Aorta (tissue), 5 donors: ENCODE measurements around the gene CYTH4. TPM values are rescaled to one million over a fixed set of nuclear protein-coding genes. Genes with fewer than 3 reads are reported as not detected.

Experiments used
- ATAC-seq: fragments of 200-7000 bp; cut with Tn5 transposase; one replicate; pipeline ENCODE4 v1.9.1; 2022; ENCODE audit warnings: moderate library complexity; ENCODE audit not compliant: low FRiP score
- DNase-seq, 2 donors: peaks; one replicate each; pipeline ENCODE4 v3.0.0-alpha.2; 2020
- H3K27ac ChIP-seq, 2 donors: one replicate each; pipeline ENCODE4 v1.5.1; 2013; ENCODE audit warnings: low read length in 2 of 2, mild to moderate bottlenecking in 2 of 2, moderate library complexity in 2 of 2, control low read depth in 1 of 2, inconsistent platforms in 1 of 2, low read depth in 1 of 2
- H3K27me3 ChIP-seq, 2 donors: one replicate each; pipeline ENCODE4 v1.6.1; 2013; ENCODE audit warnings: control low read depth in 1 of 2, low read length in 1 of 2, mild to moderate bottlenecking in 1 of 2, moderate library complexity in 1 of 2; ENCODE audit not compliant: insufficient read depth in 2 of 2, control insufficient read depth in 1 of 2
- H3K36me3 ChIP-seq, 2 donors: one replicate each; pipeline ENCODE4 v1.6.1; 2013; ENCODE audit warnings: control low read depth in 1 of 2, low read length in 1 of 2, mild to moderate bottlenecking in 1 of 2; ENCODE audit not compliant: insufficient read depth in 2 of 2, control insufficient read depth in 1 of 2
- H3K4me1 ChIP-seq, 2 donors: one replicate each; pipeline ENCODE4 v1.6.1; 2013; ENCODE audit warnings: low read length in 2 of 2, control low read depth in 1 of 2, mild to moderate bottlenecking in 1 of 2, moderate library complexity in 1 of 2; ENCODE audit not compliant: insufficient read depth in 2 of 2, control insufficient read depth in 1 of 2
- H3K4me3 ChIP-seq, 2 donors: one replicate each; pipeline ENCODE4 v1.5.1; 2013; ENCODE audit warnings: low read length in 2 of 2, control low read depth in 1 of 2, mild to moderate bottlenecking in 1 of 2
- H3K9me3 ChIP-seq: one replicate; pipeline ENCODE4 v1.6.1; 2013; ENCODE audit warnings: mild to moderate bottlenecking, low read length; ENCODE audit not compliant: control insufficient read depth
- WGBS, 2 donors: extraction: QIAGEN DNeasy Blood & Tissue Kit; methylation state at CpG; one replicate each; pipeline ENCODE4 v1.1.7; 2013; 5-methylcytosine and 5-hydroxymethylcytosine counted together
- intact Hi-C, 2 donors: fragments of 100-400 bp; cut with DNase I; formaldehyde crosslinking; loops; one replicate each; pipeline versions ENCODE4 v1.14.2 to v1.15.0; 2022
- polyA plus RNA-seq, 2 donors: library from polyadenylated mRNA; stranded (reverse); fragments of 200-250 nt; gene quantifications; one replicate each; pipeline ENCODE4 v1.2.3, GENCODE V29; 2013
- total RNA-seq, 2 donors: library from RNA; stranded (reverse); fragmentation: NEBNext Ultra II Directional; extraction: Animal tissue kit (Norgen Biotek cat#: 25700); gene quantifications; one replicate each; pipeline ENCODE4 v1.2.1, GENCODE V29; 2021
- donor health status: healthy with polysubstance abuse.
- donor health status: Bipolar disorder and iron deficiency.
- donor health status: DM: no; HTN: no; CAD: no.
- donor health status: DM: no; HTN: no; CAD: no.
- donor health status: DM: yes; HTN: yes; CAD: no.

Gene CYTH4
- total and polyA plus RNA-seq, 4 donors = 4.5 to 68.7 (median 22.0) TPM

DNA sequence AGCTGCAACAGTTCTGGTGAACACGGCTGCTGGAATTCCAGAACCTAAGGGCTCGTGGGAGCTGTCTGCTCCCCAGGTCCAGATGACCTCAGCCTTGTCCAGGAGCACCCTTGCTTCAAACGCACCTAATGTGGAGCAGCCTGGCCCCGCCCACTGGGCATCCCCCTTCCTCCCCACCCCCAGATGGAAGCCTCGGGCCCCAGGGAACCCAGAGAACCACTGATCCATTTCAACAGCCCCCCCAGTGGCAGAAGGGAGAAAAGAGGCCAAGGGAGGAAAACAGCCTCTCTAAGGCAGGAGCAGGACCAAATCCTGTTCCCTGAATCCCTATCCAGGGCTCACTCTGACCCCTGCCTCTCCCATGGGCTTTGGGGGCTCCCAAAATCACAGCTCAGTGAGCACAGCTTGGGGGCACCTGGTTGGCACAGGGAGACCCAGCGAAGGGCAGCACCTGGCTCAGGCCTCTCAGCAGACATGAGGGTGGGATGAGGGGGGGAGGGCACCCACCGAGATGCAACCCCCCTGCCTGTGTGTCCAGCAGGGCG is 1.2 kb downstream of the CYTH4 start:
- no peak overlapping the region for H3K4me3 ChIP-seq
- intact Hi-C loops = no loop called here
- no peaks in the 10 kb centered on the region for H3K36me3 ChIP-seq
- H3K27me3 ChIP-seq = no peaks in the 10 kb centered on the region
- 45 to 46% methylated on average over 8 of the region's 8 CpGs for WGBS, 2 donors
- H3K9me3 ChIP-seq = peaks cover 1% of the 10 kb centered on the region
- DNase-seq = peak in 1 of 2 donors; percentile 72
- no peak overlapping the region for H3K27ac ChIP-seq
- ATAC-seq = no peak
- H3K4me1 ChIP-seq = no peaks in the 10 kb centered on the region

DNA sequence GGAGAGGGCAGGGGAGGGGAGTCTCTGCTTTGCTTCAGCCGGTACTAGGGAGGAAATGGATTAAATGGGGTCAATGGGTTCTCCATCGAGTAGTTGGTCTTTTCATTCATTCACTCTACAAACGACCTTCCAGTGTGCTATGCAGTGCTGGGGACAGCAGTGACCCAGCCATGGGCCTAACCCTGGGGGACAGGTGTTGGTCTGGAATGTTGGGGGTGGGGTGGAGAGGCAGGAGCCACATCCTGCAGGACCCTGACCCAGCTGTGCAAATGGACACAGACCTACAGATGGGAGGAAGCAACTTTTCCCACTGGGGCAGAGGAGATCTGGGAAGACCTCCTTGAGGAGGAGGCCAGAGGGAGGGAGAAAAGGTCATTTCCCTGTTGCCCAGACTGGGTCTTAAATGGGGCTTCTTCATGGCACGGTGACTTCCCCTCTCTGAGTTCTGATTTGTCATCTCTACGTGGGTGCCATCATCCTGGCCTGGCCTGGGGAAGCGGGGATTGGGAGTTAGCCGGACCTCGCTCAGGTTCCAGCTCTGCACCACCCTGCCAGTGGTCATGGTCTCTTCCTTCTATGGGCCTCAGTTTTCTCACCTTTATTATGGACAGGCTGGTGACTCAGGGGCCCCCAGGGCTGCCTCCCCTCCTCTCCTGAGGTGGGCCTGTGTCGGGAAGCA is 2.0 kb downstream of the CYTH4 start:
- H3K4me1 ChIP-seq = no peaks in the 10 kb centered on the region
- H3K4me3 ChIP-seq = no peak overlapping the region
- no peaks in the 10 kb centered on the region for H3K36me3 ChIP-seq
- 51 to 54% methylated on average over 9 of the region's 9 CpGs for WGBS, 2 donors
- H3K27me3 ChIP-seq = no peaks in the 10 kb centered on the region
- ATAC-seq = peak; percentile 3
- peaks cover 1% of the 10 kb centered on the region for H3K9me3 ChIP-seq
- no peak for DNase-seq
- no peak overlapping the region for H3K27ac ChIP-seq
- intact Hi-C loops = no loop called here

DNA sequence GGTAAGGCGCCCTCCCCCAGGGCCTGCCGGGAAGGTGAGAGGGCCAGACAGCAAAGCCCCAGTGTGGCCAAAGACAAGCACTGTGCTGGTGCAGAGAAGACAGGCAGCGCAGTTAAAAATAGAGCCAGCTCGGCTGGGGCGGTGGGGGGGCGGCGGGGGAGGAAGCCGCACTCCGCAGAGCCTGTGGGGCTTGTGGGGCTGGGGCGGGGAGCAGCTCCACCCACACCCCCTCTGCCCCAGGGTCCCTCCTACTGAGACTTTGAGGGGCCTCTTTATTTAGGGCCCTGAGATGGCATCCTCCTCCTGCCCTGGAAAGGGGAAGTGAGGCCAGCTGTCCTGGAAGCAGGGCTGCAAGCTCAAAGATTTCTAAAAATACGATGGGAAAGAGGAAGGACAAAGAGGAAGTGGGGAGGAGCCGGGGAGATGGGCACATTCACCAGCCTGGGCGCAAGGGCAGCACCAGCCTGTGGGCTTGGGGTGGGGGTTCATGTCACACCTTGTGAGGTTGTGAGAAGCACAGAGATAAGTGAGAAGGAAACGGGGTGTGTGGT is 2.6 kb downstream of the CYTH4 start:
- H3K4me3 ChIP-seq = no peak overlapping the region
- peaks cover 1% of the 10 kb centered on the region for H3K9me3 ChIP-seq
- H3K27ac ChIP-seq = no peak overlapping the region
- H3K4me1 ChIP-seq = no peaks in the 10 kb centered on the region
- intact Hi-C loops = no loop called here
- H3K27me3 ChIP-seq = no peaks in the 10 kb centered on the region
- no peaks in the 10 kb centered on the region for H3K36me3 ChIP-seq
- peak in 1 of 2 donors; percentile 88 for DNase-seq
- WGBS, 2 donors = 16 to 19% methylated on average over 13 to 14 of the region's 14 CpGs
- peak; percentile 62 for ATAC-seq

DNA sequence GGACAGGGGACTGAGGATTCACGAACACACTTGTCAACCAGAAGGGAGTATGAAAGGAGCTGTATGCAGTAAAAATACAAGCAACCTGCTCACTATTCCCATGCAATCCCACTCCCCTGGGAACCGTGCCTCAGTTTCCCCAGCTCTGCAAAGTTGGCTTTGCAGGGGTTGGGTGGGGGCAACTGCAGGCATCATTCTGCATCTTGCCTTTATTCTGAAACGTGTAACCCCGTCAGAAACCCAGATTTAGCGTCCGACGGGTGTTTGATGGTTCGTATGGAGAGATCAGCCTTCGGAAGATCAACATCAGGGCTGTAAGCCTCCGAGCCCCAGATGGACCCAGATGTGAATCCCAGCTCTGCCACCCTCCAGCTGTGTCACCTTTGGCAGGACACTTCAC is 3.6 kb downstream of the CYTH4 start:
- no peaks in the 10 kb centered on the region for H3K27me3 ChIP-seq
- H3K4me3 ChIP-seq = no peak overlapping the region
- WGBS, 2 donors = 83 to 84% methylated on average over 10 of the region's 10 CpGs
- no peak overlapping the region for H3K27ac ChIP-seq
- no peak for DNase-seq
- H3K4me1 ChIP-seq = no peaks in the 10 kb centered on the region
- intact Hi-C loops = no loop called here
- no peak for ATAC-seq
- H3K9me3 ChIP-seq = peaks cover under 1% of the 10 kb centered on the region
- H3K36me3 ChIP-seq = no peaks in the 10 kb centered on the region

DNA sequence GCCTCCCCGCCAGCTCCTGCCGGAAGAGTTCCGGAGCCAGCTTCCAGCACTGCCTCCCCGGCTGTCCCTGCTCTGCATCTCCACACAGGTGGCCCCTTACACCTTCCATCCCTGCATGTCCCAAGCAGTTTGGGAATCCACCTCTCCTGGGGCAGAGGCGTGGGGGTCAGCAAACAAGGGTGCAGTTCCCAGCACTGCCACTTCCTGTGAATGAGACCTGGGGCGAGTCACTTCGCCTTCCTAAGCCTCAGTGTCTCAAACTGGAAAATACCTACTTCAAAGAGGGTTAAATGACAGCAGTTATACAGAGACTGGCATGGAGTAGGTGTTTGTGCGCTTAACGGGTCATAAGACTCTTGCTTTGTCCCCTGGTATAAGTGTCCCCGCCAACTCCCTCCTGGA is 5.2 kb downstream of the CYTH4 start:
- Histone ChIP-seq H3K27ac (no peak overlapping the region), H3K27me3 (no peaks in the 10 kb centered on the region), H3K36me3 (no peaks in the 10 kb centered on the region), H3K4me3 (no peak overlapping the region), H3K9me3 (no peaks in the 10 kb centered on the region), H3K4me1 (no peaks in the 10 kb centered on the region)
- DNase-seq (no peak), ATAC-seq (no peak)
- WGBS, 2 donors = 81 to 83% methylated on average over 10 of the region's 10 CpGs
- intact Hi-C loops = no loop called here

DNA sequence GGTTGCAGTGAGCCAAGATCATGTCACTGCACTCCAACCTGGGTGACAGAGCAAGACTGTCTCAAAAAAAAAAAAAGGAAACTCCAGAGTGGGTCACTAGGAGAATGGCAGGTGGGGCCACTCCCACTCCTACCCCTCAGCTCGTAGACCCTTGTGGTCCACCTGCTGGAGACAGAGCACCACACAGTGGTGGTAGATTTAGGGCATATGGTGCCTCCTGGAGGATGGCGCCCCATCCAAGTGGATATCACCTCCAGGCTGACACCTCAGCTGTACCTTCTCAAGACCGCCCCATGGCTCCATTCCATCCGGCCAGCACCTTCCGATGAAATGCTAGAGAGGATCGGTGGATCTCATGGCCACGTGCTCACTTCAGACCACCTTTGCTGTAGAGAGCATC is 6.2 kb downstream of the CYTH4 start:
- 88% methylated on average over 7 of the region's 7 CpGs for WGBS, 2 donors
- intact Hi-C loops = no loop called here
- Histone ChIP-seq H3K9me3 (no peaks in the 10 kb centered on the region), H3K27me3 (no peaks in the 10 kb centered on the region), H3K36me3 (no peaks in the 10 kb centered on the region), H3K4me3 (no peak overlapping the region), H3K4me1 (no peaks in the 10 kb centered on the region), H3K27ac (no peak overlapping the region)
- ATAC-seq = no peak
- DNase-seq = no peak

DNA sequence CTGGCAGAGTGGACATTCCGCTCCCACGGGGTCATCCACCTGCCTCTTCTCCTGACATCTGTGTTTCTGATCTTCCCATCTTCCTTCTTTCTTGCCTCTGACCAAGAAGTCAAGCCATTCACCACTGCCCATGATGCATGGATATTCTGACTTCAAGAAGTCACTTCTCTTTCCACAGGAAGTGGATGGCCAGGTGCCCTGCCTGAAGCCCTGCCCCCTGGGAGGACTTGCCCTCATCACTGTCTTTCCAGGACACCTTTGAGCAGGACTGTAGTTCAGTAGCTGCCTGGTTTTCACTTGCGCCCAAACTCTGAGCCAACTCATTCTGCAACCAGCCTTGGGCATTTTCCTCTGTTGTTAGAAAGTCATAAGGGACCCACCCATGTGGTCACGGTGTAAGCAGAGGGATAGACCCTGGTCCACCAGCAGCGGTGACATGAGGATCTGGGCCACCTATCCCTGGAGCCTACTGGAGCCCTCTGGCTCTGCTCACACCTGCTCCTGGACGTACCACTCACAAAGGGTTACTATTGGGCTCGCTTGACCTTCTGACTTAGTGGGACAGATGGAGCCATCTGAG is 6.9 kb downstream of the CYTH4 start:
- no peaks in the 10 kb centered on the region for H3K4me1 ChIP-seq
- intact Hi-C loops = no loop called here
- 87 to 89% methylated on average over 7 of the region's 7 CpGs for WGBS, 2 donors
- ATAC-seq (no peak), DNase-seq (no peak)
- no peak overlapping the region for H3K27ac ChIP-seq
- no peaks in the 10 kb centered on the region for H3K9me3 ChIP-seq
- no peak overlapping the region for H3K4me3 ChIP-seq
- no peaks in the 10 kb centered on the region for H3K36me3 ChIP-seq
- no peaks in the 10 kb centered on the region for H3K27me3 ChIP-seq

DNA sequence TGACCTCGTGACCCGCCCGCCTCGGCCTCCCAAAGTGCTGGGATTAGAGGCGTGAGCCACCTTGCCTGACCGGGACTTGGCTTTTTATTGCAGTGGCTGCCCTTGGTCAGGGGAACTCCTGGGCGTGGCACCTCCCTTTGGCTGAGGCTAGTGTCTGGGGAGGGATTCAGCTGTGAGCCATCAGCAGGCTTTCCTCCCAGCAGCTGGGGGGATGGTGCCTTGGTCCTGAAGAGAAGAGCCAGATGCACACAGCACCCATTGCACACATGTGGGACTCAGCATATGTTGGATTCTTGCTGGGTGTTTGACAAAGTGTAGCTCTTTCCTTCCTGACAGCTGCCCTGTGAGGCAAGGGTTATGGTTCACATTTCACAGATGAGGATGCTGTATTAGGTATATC is 8.4 kb downstream of the CYTH4 start:
- Histone ChIP-seq H3K9me3 (no peaks in the 10 kb centered on the region), H3K27me3 (no peaks in the 10 kb centered on the region), H3K4me1 (no peaks in the 10 kb centered on the region), H3K27ac (no peak overlapping the region), H3K4me3 (no peak overlapping the region), H3K36me3 (no peaks in the 10 kb centered on the region)
- ATAC-seq (no peak), DNase-seq (no peak)
- intact Hi-C loops = no loop called here
- 77 to 79% methylated on average over 7 of the region's 7 CpGs for WGBS, 2 donors
